ENCODE data around the gene FHDC1.

FHDC1 gene

GRCh38 chr4:153013202-153013977 lies 77.3 kb downstream of the FHDC1 start:
- no peak for FAIRE-seq

DNA sequence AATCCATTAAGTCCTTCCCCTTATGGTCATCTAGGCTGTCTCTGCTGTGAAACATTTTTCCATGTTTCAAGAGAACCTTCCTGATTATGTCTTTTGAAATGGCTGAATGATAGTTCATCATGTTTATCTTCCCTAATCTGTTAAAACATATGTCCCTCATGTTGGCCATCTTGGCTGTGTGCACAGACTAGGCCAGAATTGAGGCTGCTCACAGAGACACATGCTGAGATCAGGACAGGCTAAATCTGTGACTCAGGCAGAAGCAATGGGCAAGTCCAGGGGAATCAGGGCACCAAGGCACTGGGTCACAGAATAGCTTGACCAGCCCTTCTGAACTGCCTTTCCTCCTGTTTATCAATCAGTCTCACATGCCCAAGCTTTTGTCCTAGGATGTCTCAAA lies 78.3 kb downstream of the FHDC1 start:
- FAIRE-seq: no peak

DNA sequence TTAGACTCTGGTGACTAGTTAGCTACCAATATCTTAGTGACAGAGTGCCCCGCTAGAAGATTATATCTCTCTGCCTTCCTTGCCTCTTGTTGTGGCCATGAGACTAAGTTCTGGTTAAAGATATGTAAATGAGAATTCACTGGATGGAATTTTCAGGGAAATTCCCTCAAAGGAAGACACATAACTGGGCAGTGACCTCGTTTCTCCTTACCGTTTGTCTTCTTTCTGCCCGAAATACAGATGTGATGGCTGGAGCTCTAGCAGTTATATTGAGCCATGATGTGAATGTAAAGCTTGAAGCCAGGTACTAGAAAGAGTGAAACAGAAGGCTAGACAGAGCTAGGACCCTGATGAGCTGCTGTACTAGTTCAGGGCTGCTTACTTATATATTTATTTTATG lies 80.5 kb downstream of the FHDC1 start:
- FAIRE-seq: no peak

DNA sequence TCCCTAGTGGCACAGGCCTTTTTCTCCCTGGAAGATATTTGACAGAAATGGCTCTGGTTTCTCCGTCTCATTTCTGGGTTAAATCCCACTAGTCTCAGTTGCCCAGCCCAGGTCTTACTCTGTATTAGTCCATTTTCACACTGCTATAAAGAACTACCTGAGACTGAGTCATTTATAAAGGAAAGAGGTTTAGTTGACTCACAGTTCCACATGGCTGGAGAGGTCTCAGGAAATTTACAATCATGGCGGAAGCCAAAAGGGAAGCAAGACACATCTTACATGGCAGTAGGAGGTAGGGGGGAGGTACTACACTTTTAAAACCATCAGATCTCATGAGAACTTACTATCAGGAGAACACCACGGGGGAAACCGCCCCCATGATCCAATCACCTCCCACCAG lies 81.9 kb downstream of the FHDC1 start:
- no peak for FAIRE-seq

GRCh38 chr4:153018684-153019083 lies 82.6 kb downstream of the FHDC1 start:
- FAIRE-seq: no peak

DNA sequence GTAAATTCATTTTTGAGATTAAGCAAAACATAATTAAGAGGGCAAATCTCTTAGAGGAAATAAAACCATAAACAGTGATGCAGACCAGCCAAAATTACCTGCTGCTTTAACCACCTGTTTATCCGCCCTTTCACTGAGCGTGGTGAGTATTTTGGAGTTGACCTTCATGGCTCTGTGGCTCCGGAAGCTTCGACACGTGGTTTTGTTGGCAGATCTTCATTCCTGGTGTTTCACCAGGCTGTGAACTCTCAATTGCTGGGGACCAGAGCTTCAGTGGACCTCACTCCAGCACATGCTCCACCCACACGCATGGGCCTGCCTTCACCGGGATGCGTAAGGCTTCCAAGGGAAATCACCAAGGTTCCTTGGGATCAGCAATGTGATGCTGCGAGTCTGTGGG lies 83.8 kb downstream of the FHDC1 start:
- FAIRE-seq: no peak

GRCh38 chr4:153020457-153020856 lies 84.3 kb downstream of the FHDC1 start:
- FAIRE-seq: no peak

- no peak for FAIRE-seq
Measured at GRCh38 chr4:153021276-153021675, 85.2 kb downstream of the FHDC1 start.

DNA sequence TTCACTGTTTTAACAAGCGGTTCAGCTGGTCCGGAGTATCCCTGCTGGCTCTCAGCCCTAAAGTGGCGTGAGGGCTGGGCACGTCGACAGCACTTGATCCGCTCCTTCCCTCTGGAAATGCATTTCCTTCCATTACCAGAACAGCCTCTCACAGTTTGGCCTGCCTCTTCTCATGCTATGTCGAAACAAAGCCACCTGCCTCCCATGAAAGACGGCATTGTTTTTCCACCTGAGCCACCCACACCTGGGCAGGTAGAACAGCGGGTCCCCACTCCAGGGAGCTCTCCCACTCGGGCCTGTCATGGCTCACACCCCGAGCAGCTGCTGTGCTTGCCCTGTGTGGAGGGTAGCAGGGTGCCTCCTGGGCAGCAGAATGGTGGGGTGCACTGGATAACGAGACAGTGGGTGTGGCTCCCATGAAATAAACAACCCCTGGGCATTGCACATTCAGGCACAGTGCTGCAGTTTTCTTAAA lies 86.2 kb downstream of the FHDC1 start:
- no peak for FAIRE-seq

GRCh38 chr4:153023139-153023538 lies 87.0 kb downstream of the FHDC1 start:
- FAIRE-seq: no peak

- no peak for FAIRE-seq
Measured at GRCh38 chr4:153023692-153024394, 87.7 kb downstream of the FHDC1 start.

GRCh38 chr4:153024466-153024865 lies 88.3 kb downstream of the FHDC1 start:
- no peak for FAIRE-seq

DNA sequence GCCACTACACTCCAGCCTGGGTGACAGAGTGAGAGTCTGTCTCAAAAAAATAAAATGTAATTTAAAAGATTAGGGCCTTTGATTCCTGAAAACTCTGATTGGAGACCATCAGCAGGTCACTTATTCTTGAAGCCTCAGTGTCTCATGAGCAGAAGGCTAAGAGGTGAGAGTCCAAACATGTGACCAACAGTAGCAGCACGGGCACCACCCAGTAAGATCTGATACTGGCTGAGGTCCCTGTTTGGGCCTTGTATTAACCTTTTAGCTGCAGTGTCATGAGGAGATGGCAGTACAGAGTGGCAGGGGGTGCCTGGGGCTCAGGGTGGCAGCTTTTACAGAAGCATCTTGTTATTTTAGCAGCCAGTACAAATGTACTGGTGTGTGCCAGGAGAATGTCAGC lies 89.3 kb downstream of the FHDC1 start:
- FAIRE-seq: no peak

GRCh38 chr4:153026591-153027346 lies 90.6 kb downstream of the FHDC1 start:
- FAIRE-seq: no peak

GRCh38 chr4:153027866-153028265 lies 91.7 kb downstream of the FHDC1 start:
- no peak for FAIRE-seq

DNA sequence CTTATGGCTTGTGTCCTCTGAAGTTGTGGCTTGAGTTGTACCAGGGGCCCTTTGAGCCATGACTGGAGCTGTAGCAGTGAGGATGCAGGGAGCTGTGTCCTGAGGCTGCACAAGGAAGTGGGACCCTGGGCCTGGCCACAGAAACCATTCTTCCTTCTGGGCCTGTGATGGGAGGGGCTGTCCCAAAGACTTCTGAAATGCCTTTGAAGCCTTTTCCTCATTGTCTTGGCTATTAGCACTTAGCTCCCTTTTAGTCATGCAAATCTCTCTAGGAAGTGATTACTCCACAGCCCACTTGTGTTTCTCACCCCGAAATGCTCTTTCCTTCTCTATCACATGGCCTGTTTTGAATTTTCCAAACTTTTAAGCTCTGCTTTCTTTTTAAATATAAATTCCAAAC lies 92.4 kb downstream of the FHDC1 start:
- FAIRE-seq: no peak

All from TTC549 (cell line).